ENCODE measurements around the gene MINDY4B. TPM values are rescaled to one million over a fixed set of nuclear protein-coding genes. Genes with fewer than 3 reads are reported as not detected.

The MINDY4B gene
- total and polyA plus RNA-seq, 4 donors = not detected

GRCh38 chr3:150925751-150926201 lies 20.5 kb upstream of the MINDY4B start:
- H3K4me1 ChIP-seq (ENCODE audit: control insufficient read depth in 4 of 4, insufficient read depth in 4 of 4, low read length in 3 of 4) = no peaks in the 10 kb centered on the region
- H3K4me3 ChIP-seq (ENCODE audit: low read depth in 1 of 3, low read length in 3 of 3) = no peak overlapping the region
- no peak overlapping the region for H3K27ac ChIP-seq (ENCODE audit: low read depth in 1 of 2, low read length in 2 of 2)
- no peak overlapping the region for H3K9ac ChIP-seq (ENCODE audit: low read depth in 1 of 2, low read length in 2 of 2)
- DNase-seq (ENCODE audit: low spot score) = peak; percentile 48
- H3K36me3 ChIP-seq (ENCODE audit: control insufficient read depth in 4 of 4, insufficient read depth in 3 of 4, low read depth in 1 of 4, low read length in 3 of 4) = no peaks in the 10 kb centered on the region
- no peaks in the 10 kb centered on the region for H3K27me3 ChIP-seq (ENCODE audit: control insufficient read depth in 4 of 4, insufficient read depth in 4 of 4, low read length in 3 of 4)
- TF ChIP-seq RAD21 (IDR thresholded peaks at IDR 0.05) (peak; percentile 67 to 86), NR2F2 (IDR thresholded peaks at IDR 0.05) (no peak), FOXA1 (IDR thresholded peaks at IDR 0.05) (no peak), REST (IDR thresholded peaks at IDR 0.05) (no peak), HNF4A (conservative IDR thresholded peaks at IDR 0.05) (no peak), HNF4G (IDR thresholded peaks at IDR 0.05) (no peak), GABPA (IDR thresholded peaks at IDR 0.05 in 1 of 2, conservative IDR thresholded peaks at IDR 0.05 in 1 of 2) (no peak), MAX (IDR thresholded peaks at IDR 0.05) (no peak), EGR1 (IDR thresholded peaks at IDR 0.05; ENCODE audit: low read depth in 2 of 2) (no peak), TAF1 (conservative IDR thresholded peaks at IDR 0.05) (no peak), YY1 (IDR thresholded peaks at IDR 0.05) (no peak), JUND (IDR thresholded peaks at IDR 0.05) (no peak), CTCF (IDR thresholded peaks at IDR 0.05; ENCODE audit: low read depth, low read length, missing input control) (peak; percentile 55), ATF3 (IDR thresholded peaks at IDR 0.05) (no peak)
- WGBS = 25% methylated on average over 14 of the region's 14 CpGs
- H3K9me3 ChIP-seq (ENCODE audit: control insufficient read depth in 4 of 4, low read length in 3 of 4) = no peaks in the 10 kb centered on the region

- 69% methylated on average over 10 of the region's 10 CpGs for WGBS
- Histone ChIP-seq H3K4me1 (ENCODE audit: control insufficient read depth in 4 of 4, insufficient read depth in 4 of 4, low read length in 3 of 4) (no peaks in the 10 kb centered on the region), H3K27ac (ENCODE audit: low read depth in 1 of 2, low read length in 2 of 2) (no peak overlapping the region), H3K4me3 (ENCODE audit: low read depth in 1 of 3, low read length in 3 of 3) (no peak overlapping the region), H3K27me3 (ENCODE audit: control insufficient read depth in 4 of 4, insufficient read depth in 4 of 4, low read length in 3 of 4) (no peaks in the 10 kb centered on the region), H3K36me3 (ENCODE audit: control insufficient read depth in 4 of 4, insufficient read depth in 3 of 4, low read depth in 1 of 4, low read length in 3 of 4) (no peaks in the 10 kb centered on the region), H3K9ac (ENCODE audit: low read depth in 1 of 2, low read length in 2 of 2) (no peak overlapping the region), H3K9me3 (ENCODE audit: control insufficient read depth in 4 of 4, low read length in 3 of 4) (no peaks in the 10 kb centered on the region)
- TF ChIP-seq JUND (IDR thresholded peaks at IDR 0.05) (no peak), FOXA1 (IDR thresholded peaks at IDR 0.05) (no peak), FOXA2 (IDR thresholded peaks at IDR 0.05) (no peak), RXRA (IDR thresholded peaks at IDR 0.05) (no peak), TAF1 (conservative IDR thresholded peaks at IDR 0.05) (no peak), GABPA (IDR thresholded peaks at IDR 0.05 in 1 of 2, conservative IDR thresholded peaks at IDR 0.05 in 1 of 2) (no peak), CTCF (IDR thresholded peaks at IDR 0.05; ENCODE audit: low read depth, low read length, missing input control) (no peak), HNF4A (conservative IDR thresholded peaks at IDR 0.05) (no peak), NR2F2 (IDR thresholded peaks at IDR 0.05) (no peak), REST (IDR thresholded peaks at IDR 0.05) (no peak)
- DNase-seq (ENCODE audit: low spot score) = no peak
Measured at GRCh38 chr3:150922611-150923010, 17.4 kb upstream of the MINDY4B start.
